ENCODE measurements around the gene CIAPIN1. TPM values are rescaled to one million over a fixed set of nuclear protein-coding genes. Genes with fewer than 3 reads are reported as not detected.
"Not testable (repeated sequence)": the region's sequence is repeated elsewhere in the genome, so short reads cannot be mapped to it uniquely, and the experiment has no call there.

The CIAPIN1 gene
- total RNA-seq, 1 experiment from 2014 or later, result 95.3 TPM

DNA sequence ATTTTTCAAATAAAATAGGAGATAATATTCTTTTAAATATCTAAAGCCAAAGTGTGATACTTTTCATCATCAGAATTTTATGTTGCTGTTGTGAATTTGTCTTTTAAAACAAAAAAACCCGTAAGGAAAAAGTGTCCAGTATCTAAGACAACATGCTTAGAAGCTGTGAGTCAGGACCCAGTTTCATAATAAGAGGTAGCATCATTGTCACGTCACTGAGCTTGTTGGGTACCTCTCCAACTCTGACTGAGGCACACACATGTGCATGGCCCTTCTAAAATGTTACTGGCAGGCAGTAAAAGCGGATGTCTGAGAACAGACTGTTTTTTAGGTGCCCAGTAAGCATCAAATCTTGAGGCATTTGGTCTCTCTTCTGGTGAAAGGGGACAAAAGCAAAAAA is 2.5 kb downstream of the CIAPIN1 start:
- no peak for DNase-seq (ENCODE audit: low read depth)

DNA sequence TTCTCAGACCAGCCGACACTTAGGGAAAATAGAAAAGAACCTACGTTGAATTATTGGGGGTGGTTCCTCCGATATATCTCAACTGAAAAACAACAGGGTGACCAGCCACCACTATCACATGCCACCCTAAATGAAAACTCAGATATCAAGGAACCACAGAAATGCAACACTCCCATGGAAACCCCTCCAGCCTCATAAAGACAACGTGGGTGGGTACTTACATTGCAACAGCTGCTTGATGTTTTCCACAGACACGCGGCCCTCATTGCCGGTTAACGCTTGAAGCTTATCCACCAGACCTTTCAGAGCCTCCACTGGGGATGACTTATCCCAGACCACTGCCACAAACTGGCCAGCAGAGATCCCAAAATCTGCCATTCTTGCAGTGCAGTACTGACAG is 6.6 kb downstream of the CIAPIN1 start:
- DNase-seq (ENCODE audit: low read depth), result not testable (repeated sequence)

DNA sequence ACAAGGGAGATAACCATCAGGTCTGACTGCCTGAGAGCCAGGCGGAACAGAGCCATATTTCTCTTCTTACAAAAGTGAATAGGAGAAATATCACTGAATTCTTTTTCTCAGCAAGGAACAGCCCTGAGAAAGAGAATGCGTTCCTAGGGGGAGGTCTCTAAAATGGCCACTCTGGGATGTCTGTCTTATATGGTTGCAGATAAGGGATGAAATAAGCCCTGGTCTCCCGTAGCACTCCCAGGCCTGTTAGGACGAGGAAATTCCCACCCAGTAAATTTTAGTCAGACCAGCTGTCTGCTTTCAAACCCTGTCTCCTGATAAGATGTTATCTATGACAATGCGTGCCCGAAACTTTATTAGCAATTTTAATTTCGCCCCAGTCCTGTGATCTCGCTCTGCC is 7.2 kb downstream of the CIAPIN1 start:
- not testable (repeated sequence) for DNase-seq (ENCODE audit: low read depth)

DNA sequence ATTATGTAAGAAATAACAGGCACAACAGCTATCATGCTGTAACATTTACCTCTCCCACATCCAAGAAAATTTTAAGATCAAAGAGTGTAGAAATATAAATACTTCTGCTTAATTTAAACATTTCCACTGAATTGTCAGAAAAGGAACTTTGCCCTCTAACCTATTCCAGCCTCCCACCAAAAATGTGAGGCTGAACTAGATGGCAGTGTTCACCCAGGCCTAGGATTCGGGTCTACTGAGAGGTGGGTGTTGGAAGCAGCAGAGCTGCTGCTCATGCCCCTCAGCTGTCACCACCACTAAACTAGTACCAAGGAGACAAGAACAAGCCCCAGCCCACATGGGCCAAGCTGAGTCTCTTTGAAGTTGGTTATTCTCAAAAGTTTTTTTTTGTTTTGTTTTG is 11.3 kb downstream of the CIAPIN1 start:
- no peak for DNase-seq (ENCODE audit: low read depth)

DNA sequence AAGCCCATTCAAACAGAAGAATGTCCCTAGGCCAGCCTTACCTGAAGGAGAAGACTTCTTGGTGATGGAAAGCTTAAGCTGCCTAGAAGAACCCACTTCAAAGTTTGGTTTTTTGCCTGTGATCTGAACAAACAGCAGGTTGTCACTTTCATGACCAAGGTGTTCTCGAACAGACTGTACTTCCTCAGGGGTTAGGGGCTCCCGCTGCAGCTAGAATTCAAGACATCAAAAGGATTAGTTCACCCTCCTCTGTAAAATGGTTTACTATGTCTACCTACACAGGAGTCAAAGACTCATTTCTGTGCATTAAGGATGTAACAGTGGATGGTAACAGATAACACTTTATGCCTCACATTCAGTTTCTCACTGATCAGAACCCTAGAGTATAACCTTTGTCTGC is 13.2 kb downstream of the CIAPIN1 start:
- DNase-seq (ENCODE audit: low read depth), result no peak

DNA sequence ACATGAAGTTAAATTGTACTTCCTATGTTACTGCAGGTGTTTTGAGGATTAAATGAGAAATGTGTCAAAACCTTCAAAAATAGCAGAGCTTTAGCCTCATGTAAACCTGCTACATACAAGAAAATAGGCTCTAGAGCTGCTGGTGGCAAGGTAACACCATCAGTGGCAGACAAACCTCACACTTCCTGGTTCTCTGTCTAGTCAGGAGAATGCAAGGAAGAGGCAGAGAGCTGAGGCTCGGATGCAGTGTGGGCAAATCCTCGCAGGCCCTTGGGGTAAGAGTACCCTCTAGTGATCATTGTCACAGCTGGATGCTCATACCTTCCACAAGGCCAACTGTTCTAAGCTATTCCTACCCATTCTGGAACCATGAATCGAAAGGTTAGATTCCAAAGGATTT is 14.2 kb downstream of the CIAPIN1 start:
- no peak for DNase-seq (ENCODE audit: low read depth)

DNA sequence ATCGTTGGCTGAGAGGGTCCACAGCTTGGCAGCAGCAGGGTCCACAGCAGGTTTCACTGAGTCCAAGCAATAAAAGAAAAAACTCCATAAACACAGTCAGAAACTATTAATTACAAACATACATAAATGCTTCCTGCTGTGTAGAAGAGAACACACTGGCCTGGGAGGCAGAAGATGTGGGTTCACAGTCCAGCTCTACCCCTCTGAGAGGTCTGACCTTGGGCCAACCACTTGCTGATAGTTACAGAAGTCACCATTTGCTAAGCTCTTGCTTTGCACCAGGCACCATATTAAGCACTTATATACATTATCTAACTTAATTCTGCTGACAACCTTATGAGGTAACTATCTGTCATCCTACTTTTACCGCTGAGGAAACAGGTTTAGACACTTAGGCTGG is 14.7 kb downstream of the CIAPIN1 start:
- no peak for DNase-seq (ENCODE audit: low read depth)

DNA sequence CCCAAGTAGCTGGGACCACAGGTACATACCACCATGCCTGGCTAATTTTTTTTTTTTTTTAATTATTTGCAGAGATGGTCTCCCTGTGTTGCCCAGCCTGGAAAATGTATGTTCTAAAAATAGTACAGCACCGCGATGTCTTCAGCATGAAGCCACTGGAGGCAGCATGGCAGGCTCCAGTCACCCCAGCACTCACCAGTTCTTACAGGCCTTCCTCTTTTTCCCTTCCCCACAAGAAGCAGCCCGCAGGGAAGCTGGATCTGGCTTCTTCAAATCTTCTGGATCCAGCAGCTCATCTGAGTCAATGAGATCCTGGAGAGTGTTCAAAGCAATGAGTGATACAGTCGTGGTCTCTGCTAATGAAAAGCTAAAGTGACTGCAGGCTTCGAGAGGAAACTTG is 16.2 kb downstream of the CIAPIN1 start:
- DNase-seq (ENCODE audit: low read depth), result no peak

DNA sequence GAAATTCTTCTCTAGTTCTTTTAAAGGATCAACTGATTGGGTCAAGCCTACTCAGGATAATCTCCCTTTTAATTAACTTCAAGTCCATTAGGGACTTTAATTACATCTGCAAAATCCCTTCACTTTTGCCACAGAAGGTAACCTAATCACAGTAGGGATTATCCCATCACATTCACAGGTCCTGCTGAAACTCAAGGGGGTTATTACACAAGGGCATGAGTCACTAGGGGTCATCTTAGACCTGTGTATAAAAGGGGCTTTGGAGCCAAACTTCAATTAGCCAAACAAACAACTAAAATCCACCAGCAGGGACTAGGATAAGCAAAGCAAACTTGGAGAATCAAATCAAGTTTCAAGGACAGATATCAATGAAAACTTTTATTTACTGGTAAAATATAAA is 19.4 kb downstream of the CIAPIN1 start:
- no peak for DNase-seq (ENCODE audit: low read depth)

DNA sequence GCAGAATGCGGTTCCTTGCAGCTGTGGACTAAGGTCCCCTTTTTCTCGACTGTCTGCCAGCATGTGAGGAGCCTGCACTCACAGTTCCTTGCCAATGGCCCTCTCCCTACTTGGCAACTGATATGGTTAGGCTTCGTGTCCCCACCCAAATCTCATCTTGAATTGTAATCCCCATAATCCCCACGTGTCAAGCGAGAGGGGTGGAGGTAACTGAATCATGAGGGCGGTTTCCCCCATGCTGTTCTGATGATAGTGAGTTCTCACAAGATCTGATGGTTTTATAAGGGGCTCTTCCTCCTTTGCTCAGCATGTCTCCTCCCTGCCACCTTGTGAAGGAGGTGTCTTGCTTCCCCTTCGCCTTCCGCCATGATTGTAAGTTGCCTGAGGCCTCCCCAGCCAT is 19.9 kb downstream of the CIAPIN1 start:
- DNase-seq (ENCODE audit: low read depth), result no peak

DNA sequence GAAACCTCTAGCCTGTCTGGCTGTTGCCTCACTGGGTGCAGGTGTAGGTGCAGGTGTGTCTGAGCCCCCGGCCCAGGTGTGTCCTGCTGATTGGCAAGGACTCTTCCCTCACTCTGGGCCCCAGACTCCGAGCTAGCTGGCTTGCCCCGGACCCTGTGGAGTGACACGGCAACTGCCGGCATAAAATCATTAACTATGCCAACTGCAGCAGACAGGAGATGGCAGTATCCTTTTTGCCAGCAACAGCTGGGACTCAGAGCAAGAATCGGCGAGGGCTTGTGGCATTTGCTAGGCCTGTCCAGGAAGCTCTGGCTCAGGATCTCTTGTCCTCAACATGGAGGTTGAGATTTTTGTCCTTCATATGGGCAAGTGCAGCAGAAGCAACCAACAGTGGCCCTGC is 20.8 kb downstream of the CIAPIN1 start:
- DNase-seq (ENCODE audit: low read depth), result no peak

DNA sequence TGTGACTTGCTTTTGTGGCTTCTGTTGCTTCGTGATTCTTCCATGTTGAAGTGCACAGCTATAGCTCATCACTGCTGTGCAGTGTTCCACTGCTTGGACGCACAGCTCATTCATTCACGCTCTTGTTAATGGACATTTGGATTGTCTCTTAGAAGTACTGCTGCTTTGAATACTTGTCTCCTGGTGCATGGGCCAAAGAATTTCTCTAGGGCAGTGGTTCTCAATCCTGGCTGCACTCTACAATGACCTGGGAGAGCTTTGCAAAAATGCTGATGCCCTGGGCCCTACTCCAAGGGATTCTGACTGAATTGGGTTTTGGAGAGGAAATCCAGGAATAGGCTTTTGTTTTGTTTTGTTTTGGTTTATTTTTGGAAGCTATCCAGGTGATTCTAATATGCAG is 22.6 kb downstream of the CIAPIN1 start:
- DNase-seq (ENCODE audit: low read depth), result no peak

DNA sequence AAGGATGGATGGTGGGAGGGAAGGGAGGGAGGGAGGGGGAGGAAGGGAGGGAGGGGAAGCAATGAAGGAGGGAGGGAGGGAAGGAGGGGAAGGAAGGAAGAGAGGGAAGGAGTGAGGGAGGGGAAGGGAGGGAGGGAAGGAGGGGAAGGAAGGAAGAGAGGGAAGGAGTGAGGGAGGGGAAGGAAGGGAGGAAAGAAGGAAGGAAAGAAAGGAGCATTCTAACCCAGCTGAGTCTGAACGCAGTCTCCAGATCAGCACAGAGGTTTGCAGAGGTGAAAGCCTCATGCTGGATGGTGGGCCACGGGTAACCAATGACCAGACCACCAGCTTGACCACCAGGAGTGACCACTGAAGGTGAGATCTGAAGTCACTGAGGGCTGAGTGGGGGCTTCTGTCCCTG is 24.0 kb downstream of the CIAPIN1 start:
- no peak for DNase-seq (ENCODE audit: low read depth)

DNA sequence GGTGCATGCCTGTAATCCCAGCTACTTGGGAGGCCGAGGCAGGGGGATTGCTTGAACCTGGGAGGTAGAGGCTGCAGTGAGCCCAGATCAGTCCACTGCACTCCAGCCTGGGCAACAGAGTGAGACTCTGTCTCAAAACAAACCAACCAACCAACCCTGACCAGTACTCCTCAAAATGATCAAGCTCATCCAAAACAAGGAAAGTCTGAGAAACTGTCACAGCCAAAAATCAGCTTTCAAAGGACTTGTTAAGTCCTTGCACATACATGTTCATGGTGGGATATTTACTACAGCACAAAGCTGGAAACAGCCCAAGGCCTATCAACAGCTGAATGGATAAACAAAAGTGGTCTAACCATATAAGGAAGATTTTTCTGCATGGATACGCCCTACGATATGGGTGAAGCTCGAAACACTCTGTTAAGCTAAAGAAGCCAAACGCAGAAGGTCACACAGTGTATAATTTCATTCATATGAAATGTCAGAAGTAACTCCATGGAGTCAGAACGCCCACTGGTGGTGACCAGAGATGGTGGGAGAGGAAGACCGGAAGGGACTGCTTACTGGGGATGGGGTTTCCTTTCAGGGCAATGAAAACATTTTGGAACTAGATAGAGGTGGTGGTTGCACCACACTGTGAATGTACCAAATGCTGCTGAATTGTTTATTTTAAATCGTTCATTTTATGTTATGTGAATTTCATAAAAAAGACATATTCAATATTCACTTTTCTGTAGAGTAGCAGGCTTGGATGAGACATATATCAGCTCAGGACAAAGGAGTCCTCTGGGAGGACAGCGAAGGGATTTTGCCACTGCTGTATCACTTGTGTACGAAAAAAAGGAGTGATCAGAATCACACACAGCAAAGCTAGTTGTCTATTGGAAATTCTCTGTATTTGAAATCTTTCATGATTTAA is 24.9 kb downstream of the CIAPIN1 start:
- DNase-seq (ENCODE audit: low read depth), result peak; percentile 59

DNA sequence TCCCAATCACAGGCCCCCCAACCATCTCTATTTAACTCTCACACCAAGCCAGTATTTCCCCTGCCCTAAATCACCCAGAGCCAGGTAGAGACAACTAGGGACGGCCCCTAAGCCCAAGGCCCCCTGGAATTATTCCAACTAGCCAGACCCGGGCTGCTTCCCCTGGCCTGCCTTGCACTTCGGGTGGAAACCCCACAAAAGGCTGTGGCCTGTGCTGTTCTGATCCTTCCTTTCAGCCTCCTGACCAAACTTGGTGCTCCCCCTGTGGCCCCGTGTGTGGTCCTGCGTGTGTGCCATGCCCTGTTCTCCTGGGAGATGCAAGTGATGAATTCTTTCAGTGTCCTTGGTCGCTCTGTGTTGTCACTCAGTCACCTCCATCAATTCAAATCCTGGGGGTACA is 27.7 kb downstream of the CIAPIN1 start:
- no peak for DNase-seq (ENCODE audit: low read depth)

DNA sequence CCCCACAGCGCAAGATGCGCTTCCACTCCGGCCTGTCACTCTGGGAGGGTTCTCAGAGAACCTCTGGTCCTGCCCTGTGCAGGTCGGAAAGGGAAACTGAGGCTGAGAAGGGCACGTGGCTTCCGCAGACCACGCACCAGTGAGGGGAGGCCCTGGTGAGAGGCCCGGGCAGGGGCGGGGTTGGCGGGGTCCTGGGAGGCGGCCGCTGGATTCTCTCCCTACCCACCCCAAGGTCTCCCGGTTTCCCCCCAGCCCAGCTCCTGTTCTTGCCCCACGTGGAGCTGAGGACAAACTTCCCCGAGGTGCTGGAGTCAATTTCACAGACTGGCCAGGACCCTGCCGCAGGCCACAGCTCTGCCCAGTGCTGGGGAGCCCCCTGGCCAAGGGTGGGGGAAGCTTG is 31.1 kb downstream of the CIAPIN1 start:
- no peak for DNase-seq (ENCODE audit: low read depth)

DNA sequence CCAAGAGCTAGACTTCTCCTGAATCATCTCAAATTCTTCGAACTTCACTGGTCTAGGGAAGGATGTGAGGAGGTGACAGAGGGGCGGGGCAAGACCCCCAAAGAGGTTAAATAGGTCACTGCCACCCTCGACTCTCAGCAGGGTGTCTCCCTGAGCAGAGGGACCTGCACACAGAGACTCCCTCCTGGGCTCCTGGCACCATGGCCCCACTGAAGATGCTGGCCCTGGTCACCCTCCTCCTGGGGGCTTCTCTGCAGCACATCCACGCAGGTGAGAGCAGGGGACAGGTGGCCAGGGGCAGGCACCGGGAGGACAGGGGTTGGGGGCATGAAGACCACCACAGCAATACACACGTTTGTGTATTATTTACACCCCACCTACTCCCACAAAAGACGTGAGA is 33.5 kb downstream of the CIAPIN1 start:
- DNase-seq (ENCODE audit: low read depth), result no peak

DNA sequence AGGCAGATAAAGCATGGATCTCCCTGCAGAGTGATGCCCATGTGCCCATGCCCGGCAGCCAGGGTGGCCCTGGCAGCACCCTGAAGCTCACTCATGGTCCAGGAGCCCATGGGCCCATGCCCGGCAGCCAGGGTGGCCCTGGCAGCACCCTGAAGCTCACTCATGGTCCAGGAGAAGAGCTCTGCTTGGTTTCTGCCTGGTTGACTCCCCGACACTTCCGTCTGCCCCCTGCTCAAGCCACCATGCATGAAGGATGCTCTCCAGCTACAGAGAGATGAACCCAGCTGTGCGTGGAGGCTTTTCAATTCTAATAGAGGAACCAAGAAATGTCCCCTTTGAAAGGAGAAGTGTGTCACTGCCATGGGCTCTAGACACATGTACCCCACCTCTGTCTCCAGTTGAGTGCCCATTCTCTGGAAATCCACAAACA is 33.9 kb downstream of the CIAPIN1 start:
- no peak for DNase-seq (ENCODE audit: low read depth)

DNA sequence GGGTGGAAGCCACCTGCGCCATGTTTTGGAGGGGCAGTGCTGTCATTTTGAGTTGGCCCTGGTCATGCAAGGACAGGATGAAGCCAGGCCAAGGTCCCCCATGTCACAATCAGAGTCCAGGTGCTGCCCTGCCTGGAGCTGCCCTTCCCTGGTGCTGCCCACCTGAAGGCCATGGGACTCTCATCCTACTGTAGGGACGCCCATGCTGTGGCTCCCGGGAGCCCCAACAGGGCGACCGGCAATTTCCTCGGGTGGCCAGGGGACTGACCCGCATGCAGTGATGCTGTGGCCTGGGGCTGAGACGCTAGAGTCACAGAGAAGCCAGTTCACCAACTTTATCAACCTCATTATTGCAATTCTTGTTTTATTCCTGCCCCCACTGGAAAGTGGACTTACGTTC is 34.6 kb downstream of the CIAPIN1 start:
- DNase-seq (ENCODE audit: low read depth), result no peak

DNA sequence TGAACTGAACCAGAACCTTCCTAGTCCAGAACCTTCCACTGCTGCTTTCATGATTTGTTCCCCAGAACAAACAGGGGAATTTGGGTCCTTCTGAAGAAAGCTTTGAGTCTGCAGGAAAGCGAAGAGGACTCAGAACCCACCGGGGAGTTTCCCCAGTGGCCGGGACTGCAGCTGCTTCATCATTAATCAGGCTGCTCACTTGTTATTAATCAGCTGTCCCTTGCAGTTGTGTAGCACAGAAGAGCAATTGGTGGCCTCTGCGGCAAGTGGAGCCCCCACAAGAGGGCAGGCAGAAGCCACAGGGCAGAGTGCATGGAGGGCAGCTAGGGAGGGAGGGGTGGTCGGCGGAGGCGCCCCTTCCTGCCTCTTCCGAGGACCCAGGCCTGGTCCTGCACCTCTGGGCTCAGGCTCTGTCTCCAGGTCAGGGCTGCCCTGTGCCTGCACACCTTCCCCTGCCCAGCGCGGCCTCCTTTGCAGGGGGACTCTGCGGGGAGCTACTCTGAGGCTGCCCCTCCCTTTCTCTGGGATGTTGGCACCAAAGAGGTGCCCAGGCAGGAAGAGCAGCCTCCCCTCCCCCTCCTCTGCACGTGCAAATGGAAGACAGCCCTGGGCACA is 35.7 kb downstream of the CIAPIN1 start:
- no peak for DNase-seq (ENCODE audit: low read depth)

DNA sequence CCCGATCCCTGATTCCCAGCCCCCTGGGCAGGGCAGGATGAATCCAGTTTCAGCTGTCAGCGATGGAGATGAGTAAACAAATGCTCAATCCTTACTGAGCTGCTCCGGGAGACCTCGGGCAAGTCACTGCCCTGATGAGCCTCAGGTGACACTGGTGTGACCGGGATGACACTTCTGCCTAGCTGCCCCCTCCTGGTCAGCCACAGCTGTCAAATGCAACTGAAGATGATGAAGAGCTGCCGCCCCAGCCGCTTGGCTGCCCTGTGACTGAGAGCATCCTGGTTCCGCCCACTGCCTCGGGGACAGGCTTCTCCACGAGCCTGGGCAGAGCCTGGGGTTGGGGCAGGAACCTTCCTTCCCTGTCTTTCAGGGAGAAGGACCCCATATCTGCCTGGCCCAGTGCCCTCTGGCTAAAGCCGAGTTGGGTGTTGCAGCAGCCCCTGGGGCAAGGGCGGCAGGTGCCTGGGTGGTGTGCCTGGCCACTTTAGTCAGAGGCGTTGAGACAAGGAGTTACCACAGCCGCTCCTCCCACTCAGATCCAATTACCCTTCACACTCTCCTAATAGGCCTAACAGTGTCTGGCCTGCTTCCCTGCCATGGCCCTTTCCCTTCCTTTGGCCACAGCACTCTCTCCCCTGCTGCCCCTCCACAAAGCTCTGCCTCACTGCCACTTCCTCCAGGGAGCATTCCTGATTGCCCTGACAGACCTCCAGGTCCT is 37.2 kb downstream of the CIAPIN1 start:
- DNase-seq (ENCODE audit: low read depth), result no peak

DNA sequence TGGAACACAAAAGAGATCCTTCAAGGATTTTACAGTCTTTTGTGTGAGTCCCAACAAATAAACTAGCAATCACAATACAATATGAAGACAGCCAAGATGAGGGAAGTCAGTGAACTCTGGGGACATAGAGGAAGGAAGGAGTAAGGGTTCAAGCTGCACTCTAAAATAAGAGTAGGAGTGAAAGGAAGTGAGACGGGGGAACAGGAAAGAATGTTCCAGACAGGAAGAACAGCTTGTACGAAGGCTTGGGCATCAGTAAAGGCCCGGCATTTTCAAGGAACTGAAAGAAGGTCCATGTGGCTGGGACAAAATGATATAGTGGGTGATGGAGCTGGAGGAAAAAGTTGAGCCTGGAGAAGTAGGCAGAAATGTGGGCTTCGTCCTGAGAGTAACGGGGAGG is 38.1 kb downstream of the CIAPIN1 start:
- no peak for DNase-seq (ENCODE audit: low read depth)
